MM.1S (cell line): ENCODE data around the gene ELMO1.

ENCODE experiments used
- DNase-seq: peaks from one replicate; pipeline ENCODE4 v3.0.0-alpha.2; 2015
- H2AFZ ChIP-seq: fragments of 300-600 bp; sonication (generic); 2 replicates; pipeline ENCODE4 v1.6.0; 2016; ENCODE audit warnings: antibody characterized with exemption, low read length
- H3F3A ChIP-seq: fragments of 300-600 bp; sonication (generic); 2 replicates; pipeline ENCODE4 v1.6.1; 2016; ENCODE audit warnings: mild to moderate bottlenecking, antibody characterized with exemption, low read length, moderate library complexity, mixed read lengths; ENCODE audit not compliant: insufficient read depth
- H3K27ac ChIP-seq: fragments of 300-600 bp; sonication (generic); 2 replicates; pipeline ENCODE4 v1.5.1; 2016; ENCODE audit warnings: mild to moderate bottlenecking, low read length
- H3K27me3 ChIP-seq: fragments of 300-600 bp; sonication (generic); replicated peaks from 2 replicates; pipeline ENCODE4 v1.6.0; 2016; ENCODE audit warnings: low read length; ENCODE audit not compliant: insufficient read depth
- H3K36me3 ChIP-seq: fragments of 300-600 bp; sonication (generic); replicated peaks from 2 replicates; pipeline ENCODE4 v1.6.1; 2016; ENCODE audit warnings: mild to moderate bottlenecking, low read length, mixed read lengths; ENCODE audit not compliant: insufficient read depth
- H3K4me1 ChIP-seq: fragments of 300-600 bp; sonication (generic); 2 replicates; pipeline ENCODE4 v1.6.1; 2016; ENCODE audit warnings: low read length, mixed read lengths
- H3K4me2 ChIP-seq: fragments of 300-600 bp; sonication (generic); 2 replicates; pipeline ENCODE4 v1.6.0; 2016; ENCODE audit warnings: low read depth, low read length
- H3K4me3 ChIP-seq: fragments of 300-600 bp; sonication (generic); 2 replicates; pipeline ENCODE4 v1.5.1; 2016; ENCODE audit warnings: low read length, mixed read lengths
- H3K79me2 ChIP-seq: fragments of 300-600 bp; sonication (generic); 2 replicates; pipeline ENCODE4 v1.6.1; 2016; ENCODE audit warnings: mixed run types, low read length, mixed read lengths
- H3K9ac ChIP-seq: fragments of 300-600 bp; sonication (generic); 2 replicates; pipeline ENCODE4 v1.6.1; 2016; ENCODE audit warnings: low read length, mixed read lengths
- H3K9me2 ChIP-seq: fragments of 300-600 bp; sonication (generic); replicated peaks from 2 replicates; pipeline ENCODE4 v1.6.1; 2016; ENCODE audit warnings: mild to moderate bottlenecking, low read length, mixed read lengths; ENCODE audit not compliant: insufficient read depth
- H3K9me3 ChIP-seq: fragments of 300-600 bp; sonication (generic); replicated peaks from 2 replicates; pipeline ENCODE4 v1.6.1; 2016; ENCODE audit warnings: mild to moderate bottlenecking, low read length, mixed read lengths; ENCODE audit not compliant: insufficient read depth
- H4K20me1 ChIP-seq: fragments of 300-600 bp; sonication (generic); 2 replicates; pipeline ENCODE4 v1.6.1; 2016; ENCODE audit warnings: mild to moderate bottlenecking, low read length, moderate library complexity, mixed read lengths; ENCODE audit not compliant: insufficient read depth
- EZH2 ChIP-seq: fragments of 300-600 bp; sonication (generic); optimal IDR thresholded peaks from 2 replicates; pipeline ENCODE3; 2017; ENCODE audit warnings: low read depth, mild to moderate bottlenecking, antibody characterized with exemption, low read length, mixed read lengths
- EZH2phosphoT487 ChIP-seq: fragments of 300-600 bp; sonication (generic); IDR thresholded peaks from 2 replicates; pipeline ENCODE4 v1.6.1; 2018; ENCODE audit warnings: antibody characterized with exemption, low read length
- TF ChIP-seq, protein P1 (sequence below): fragments of 300-600 bp; sonication (generic); IDR thresholded peaks from 2 replicates; pipeline ENCODE4 v1.5.1; 2016; ENCODE audit warnings: antibody characterized with exemption, low read length, mixed read lengths

ELMO1 gene

DNA sequence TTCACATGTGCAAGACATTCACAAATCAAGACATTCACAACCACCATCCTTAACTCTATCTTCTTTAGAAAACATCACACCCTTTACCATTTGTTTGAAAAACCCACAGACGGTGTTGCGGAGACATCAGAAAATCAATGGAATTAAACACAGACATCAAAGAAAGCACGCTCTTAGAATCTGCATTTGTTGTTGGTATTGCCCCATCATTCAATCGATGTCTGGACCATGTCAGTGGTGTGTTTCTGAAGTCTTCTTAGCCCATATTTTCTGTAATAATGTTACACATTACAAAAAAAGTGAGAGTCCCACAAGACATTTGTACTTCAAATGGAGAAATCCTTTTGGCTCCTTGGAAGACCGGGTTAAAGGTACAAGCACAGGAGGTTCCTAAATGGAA lies 550.5 kb downstream of the ELMO1 start:
- Histone ChIP-seq H3K27ac (no peak overlapping the region), H3K4me2 (no peak overlapping the region)

GRCh38 chr7:36896956-36897590 lies 551.6 kb downstream of the ELMO1 start:
- no peak for DNase-seq
- H3K27me3 ChIP-seq: no peaks in the 10 kb centered on the region
- no peaks in the 10 kb centered on the region for H3K4me1 ChIP-seq
- H3K4me2 ChIP-seq: no peak overlapping the region
- no peak overlapping the region for H3K27ac ChIP-seq
- H2AFZ ChIP-seq: no peak overlapping the region
- no peaks in the 10 kb centered on the region for H3K9me2 ChIP-seq
- H3F3A ChIP-seq: no peaks in the 10 kb centered on the region
- H3K9me3 ChIP-seq: no peaks in the 10 kb centered on the region
- H4K20me1 ChIP-seq: no peaks in the 10 kb centered on the region
- no peaks in the 10 kb centered on the region for H3K36me3 ChIP-seq
- no peak overlapping the region for H3K9ac ChIP-seq
- no peaks in the 10 kb centered on the region for H3K79me2 ChIP-seq
- H3K4me3 ChIP-seq: no peak overlapping the region
- TF ChIP-seq, protein P1, sequence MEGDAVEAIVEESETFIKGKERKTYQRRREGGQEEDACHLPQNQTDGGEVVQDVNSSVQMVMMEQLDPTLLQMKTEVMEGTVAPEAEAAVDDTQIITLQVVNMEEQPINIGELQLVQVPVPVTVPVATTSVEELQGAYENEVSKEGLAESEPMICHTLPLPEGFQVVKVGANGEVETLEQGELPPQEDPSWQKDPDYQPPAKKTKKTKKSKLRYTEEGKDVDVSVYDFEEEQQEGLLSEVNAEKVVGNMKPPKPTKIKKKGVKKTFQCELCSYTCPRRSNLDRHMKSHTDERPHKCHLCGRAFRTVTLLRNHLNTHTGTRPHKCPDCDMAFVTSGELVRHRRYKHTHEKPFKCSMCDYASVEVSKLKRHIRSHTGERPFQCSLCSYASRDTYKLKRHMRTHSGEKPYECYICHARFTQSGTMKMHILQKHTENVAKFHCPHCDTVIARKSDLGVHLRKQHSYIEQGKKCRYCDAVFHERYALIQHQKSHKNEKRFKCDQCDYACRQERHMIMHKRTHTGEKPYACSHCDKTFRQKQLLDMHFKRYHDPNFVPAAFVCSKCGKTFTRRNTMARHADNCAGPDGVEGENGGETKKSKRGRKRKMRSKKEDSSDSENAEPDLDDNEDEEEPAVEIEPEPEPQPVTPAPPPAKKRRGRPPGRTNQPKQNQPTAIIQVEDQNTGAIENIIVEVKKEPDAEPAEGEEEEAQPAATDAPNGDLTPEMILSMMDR: no peak
- TF ChIP-seq EZH2: no peak
- TF ChIP-seq EZH2phosphoT487: no peak

More for the DNA sequence above, 550.5 kb downstream of the ELMO1 start:
- Histone ChIP-seq H3K4me1 (no peaks in the 10 kb centered on the region), H4K20me1 (no peaks in the 10 kb centered on the region), H3K4me3 (no peak overlapping the region), H3K27me3 (no peaks in the 10 kb centered on the region), H3F3A (no peaks in the 10 kb centered on the region), H3K36me3 (no peaks in the 10 kb centered on the region), H2AFZ (no peak overlapping the region), H3K9me2 (no peaks in the 10 kb centered on the region), H3K79me2 (no peaks in the 10 kb centered on the region), H3K9me3 (no peaks in the 10 kb centered on the region), H3K9ac (no peak overlapping the region)
- no peak for DNase-seq
- TF ChIP-seq, protein P1: no peak
- no peak for TF ChIP-seq EZH2phosphoT487
- no peak for TF ChIP-seq EZH2

GRCh38 chr7:36896418-36896817 lies 552.2 kb downstream of the ELMO1 start:
- Histone ChIP-seq H3K4me1 (no peaks in the 10 kb centered on the region), H3K4me3 (no peak overlapping the region), H3K36me3 (0 out of 2 replicates have a peak, but pooled peaks cover 3% of the 10 kb centered on the region), H3F3A (no peaks in the 10 kb centered on the region), H3K27ac (no peak overlapping the region), H4K20me1 (no peaks in the 10 kb centered on the region), H3K79me2 (no peaks in the 10 kb centered on the region), H2AFZ (no peak overlapping the region), H3K27me3 (no peaks in the 10 kb centered on the region), H3K4me2 (no peak overlapping the region), H3K9ac (no peak overlapping the region), H3K9me3 (no peaks in the 10 kb centered on the region), H3K9me2 (no peaks in the 10 kb centered on the region)
- TF ChIP-seq, protein P1: no peak
- TF ChIP-seq EZH2phosphoT487: no peak
- no peak for TF ChIP-seq EZH2
- no peak for DNase-seq
